ENCODE results near the gene NCEH1.

DNA sequence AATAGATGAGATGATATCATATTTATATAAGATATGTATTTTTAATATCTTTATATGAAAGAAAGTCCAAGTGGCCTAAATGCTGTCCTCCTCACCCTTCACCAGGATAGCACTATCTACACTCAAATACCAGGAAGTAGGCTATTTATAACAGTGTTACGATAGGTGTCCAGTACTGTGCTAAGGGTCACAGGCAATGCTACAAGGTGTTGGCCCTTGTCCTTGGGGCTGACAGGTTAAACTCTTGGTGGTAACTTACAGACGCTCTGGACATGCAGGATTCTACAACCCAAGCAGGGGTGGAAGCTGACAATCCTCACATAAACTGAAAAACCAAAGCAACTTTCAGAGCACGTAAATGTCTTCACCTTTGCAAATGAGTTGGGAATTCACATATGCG, 22.3 kb downstream of the NCEH1 start:
- TF ChIP-seq, protein P1, sequence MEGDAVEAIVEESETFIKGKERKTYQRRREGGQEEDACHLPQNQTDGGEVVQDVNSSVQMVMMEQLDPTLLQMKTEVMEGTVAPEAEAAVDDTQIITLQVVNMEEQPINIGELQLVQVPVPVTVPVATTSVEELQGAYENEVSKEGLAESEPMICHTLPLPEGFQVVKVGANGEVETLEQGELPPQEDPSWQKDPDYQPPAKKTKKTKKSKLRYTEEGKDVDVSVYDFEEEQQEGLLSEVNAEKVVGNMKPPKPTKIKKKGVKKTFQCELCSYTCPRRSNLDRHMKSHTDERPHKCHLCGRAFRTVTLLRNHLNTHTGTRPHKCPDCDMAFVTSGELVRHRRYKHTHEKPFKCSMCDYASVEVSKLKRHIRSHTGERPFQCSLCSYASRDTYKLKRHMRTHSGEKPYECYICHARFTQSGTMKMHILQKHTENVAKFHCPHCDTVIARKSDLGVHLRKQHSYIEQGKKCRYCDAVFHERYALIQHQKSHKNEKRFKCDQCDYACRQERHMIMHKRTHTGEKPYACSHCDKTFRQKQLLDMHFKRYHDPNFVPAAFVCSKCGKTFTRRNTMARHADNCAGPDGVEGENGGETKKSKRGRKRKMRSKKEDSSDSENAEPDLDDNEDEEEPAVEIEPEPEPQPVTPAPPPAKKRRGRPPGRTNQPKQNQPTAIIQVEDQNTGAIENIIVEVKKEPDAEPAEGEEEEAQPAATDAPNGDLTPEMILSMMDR (IDR thresholded peaks at IDR 0.05): no peak
- TF ChIP-seq POLR2A (IDR thresholded peaks at IDR 0.05): no peak

Measured in prostate gland (tissue), 2 donors.